SJSA1 (cell line): ENCODE measurements around the gene TMEM154. TPM values are rescaled to one million over a fixed set of nuclear protein-coding genes. Genes with fewer than 3 reads are reported as not detected.
"Not testable (repeated sequence)": the region's sequence is repeated elsewhere in the genome, so short reads cannot be mapped to it uniquely, and the experiment has no call there.

Source experiments
- DNase-seq, 2 experiments: peaks; one replicate each; pipeline ENCODE4 v3.0.0-alpha.2; 2015 to 2020; ENCODE audit warnings: low spot score in 2 of 2, low read depth in 1 of 2
- H3K27ac ChIP-seq: fragments of 250-450 bp; sonication (Bioruptor Pico); 2 replicates; pipeline ENCODE4 v1.5.1; 2020; ENCODE audit warnings: mild to moderate bottlenecking, moderate library complexity
- H3K27me3 ChIP-seq: fragments of 250-450 bp; sonication (Bioruptor Pico); replicated peaks from 2 replicates; pipeline ENCODE4 v1.5.1; 2020; ENCODE audit warnings: mild to moderate bottlenecking, moderate library complexity
- H3K36me3 ChIP-seq: fragments of 250-450 bp; sonication (Bioruptor Pico); 2 replicates; pipeline ENCODE4 v1.5.1; 2020; ENCODE audit warnings: mild to moderate bottlenecking
- H3K4me1 ChIP-seq: fragments of 250-450 bp; sonication (Bioruptor Pico); replicated peaks from 2 replicates; pipeline ENCODE4 v1.6.1; 2021; ENCODE audit warnings: mild to moderate bottlenecking
- H3K4me3 ChIP-seq: fragments of 250-450 bp; sonication (Bioruptor Pico); 2 replicates; pipeline ENCODE4 v1.5.1; 2020; ENCODE audit warnings: mild to moderate bottlenecking
- H3K9me3 ChIP-seq: fragments of 250-450 bp; sonication (Bioruptor Pico); replicated peaks from 2 replicates; pipeline ENCODE4 v1.5.1; 2020; ENCODE audit warnings: mild to moderate bottlenecking
- total RNA-seq: library from RNA; depleted of rRNA; stranded (reverse); fragments of >200 nt; shearing (Covaris generic); gene quantifications from 2 replicates; pipeline ENCODE4 v1.2.3, GENCODE V29; 2014

TMEM154 gene
- total RNA-seq, 1 experiment from 2014 or later = 0.37 TPM

DNA sequence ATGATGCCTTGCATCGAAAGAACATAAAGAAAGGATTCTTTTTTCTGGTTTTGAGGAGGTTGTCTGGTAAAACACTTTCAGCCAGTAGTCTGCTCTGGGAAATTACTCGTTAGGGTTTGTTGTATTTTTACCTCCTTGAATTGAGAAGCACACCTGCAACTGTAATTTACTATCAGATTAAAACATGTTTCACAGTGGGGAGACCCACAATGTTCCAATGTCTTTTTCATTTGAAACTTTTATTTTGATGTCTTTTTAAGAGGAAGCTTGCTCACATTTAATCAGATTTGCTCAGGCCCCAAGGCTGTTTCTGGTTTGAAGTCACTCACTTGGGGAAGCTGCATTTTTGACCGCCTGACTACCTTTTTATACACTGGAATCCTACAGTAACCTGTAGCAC is 12.0 kb downstream of the TMEM154 start:
- no peaks in the 10 kb centered on the region for H3K27me3 ChIP-seq
- no peaks in the 10 kb centered on the region for H3K9me3 ChIP-seq
- no peak for DNase-seq
- H3K27ac ChIP-seq = no peak overlapping the region
- H3K4me1 ChIP-seq = no peaks in the 10 kb centered on the region
- no peaks in the 10 kb centered on the region for H3K36me3 ChIP-seq
- H3K4me3 ChIP-seq = no peak overlapping the region

DNA sequence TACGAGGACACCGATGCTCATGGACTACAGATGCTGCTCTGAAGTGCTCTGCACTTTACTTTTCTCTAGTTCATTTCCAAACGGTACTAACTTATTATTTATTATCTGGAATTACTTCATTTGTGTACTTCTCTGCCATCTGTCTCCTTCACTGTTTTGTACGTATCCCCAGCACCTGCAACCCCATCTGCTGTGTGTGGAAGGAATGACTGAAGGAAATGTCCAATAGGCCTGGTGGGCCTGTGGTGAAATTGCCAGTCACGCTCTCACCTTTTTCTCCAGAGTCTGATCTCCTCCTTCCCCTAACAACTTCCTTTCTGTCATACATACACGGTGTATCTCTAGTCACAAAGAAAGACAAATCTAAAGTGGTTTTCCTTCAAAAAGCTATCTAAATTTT is 12.9 kb downstream of the TMEM154 start:
- no peaks in the 10 kb centered on the region for H3K27me3 ChIP-seq

DNA sequence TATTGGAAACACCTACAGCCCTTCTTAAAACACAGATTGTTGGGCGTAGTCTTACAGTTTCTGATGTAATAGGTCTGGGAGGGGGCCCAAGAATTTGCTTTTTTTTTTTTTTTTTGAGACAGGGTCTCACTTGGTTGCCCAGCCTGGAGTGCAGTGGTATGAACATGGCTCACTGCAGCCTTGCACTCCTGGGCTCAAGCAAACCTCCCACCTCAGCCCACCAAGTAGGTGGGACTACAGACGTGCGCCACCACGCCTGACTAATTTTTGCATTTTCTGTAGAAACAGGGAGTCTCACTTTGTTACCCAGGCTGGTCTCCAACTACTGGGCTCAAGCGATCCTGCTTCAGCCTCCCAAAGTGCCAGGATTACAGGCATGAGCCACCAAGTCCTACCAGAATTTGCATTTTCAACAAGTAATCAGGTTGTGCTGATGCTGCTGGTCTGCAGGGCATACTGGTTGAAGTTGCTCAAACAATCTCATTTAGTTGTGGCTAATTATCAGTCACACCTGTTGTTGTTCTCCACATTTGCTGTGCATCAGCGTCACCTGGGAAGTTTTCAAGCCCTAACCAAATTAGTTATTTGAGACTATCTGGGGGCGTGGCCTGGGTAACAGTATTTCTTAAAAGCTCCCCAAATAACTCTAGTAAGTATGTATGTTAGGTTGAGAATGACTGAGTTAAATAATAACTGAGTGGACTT is 14.0 kb downstream of the TMEM154 start:
- Histone ChIP-seq H3K27me3 (no peaks in the 10 kb centered on the region), H3K27ac (no peak overlapping the region), H3K9me3 (no peaks in the 10 kb centered on the region), H3K4me1 (no peaks in the 10 kb centered on the region), H3K4me3 (no peak overlapping the region), H3K36me3 (no peaks in the 10 kb centered on the region)
- DNase-seq = no peak

More for the DNA sequence above, 12.9 kb downstream of the TMEM154 start:
- Histone ChIP-seq H3K27ac (no peak overlapping the region), H3K4me3 (no peak overlapping the region), H3K4me1 (no peaks in the 10 kb centered on the region), H3K9me3 (no peaks in the 10 kb centered on the region), H3K36me3 (no peaks in the 10 kb centered on the region)
- no peak for DNase-seq

DNA sequence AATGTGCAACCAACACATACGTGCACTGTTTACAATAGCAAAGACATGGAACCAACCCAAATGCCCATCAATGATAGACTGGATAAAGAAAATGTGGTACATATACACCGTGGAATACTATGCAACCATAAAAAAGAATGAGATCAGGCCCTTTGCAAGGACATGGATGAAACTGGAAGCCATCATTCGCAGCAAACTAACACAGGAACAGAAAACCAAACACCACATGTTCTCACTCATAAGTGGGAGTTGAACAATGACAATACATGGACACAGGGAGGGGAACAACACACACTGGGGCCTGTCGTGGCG is 15.8 kb downstream of the TMEM154 start:
- H3K27ac ChIP-seq, H3K4me3 ChIP-seq, DNase-seq, H3K9me3 ChIP-seq, H3K4me1 ChIP-seq, H3K27me3 ChIP-seq, H3K36me3 ChIP-seq: not testable (repeated sequence)

DNA sequence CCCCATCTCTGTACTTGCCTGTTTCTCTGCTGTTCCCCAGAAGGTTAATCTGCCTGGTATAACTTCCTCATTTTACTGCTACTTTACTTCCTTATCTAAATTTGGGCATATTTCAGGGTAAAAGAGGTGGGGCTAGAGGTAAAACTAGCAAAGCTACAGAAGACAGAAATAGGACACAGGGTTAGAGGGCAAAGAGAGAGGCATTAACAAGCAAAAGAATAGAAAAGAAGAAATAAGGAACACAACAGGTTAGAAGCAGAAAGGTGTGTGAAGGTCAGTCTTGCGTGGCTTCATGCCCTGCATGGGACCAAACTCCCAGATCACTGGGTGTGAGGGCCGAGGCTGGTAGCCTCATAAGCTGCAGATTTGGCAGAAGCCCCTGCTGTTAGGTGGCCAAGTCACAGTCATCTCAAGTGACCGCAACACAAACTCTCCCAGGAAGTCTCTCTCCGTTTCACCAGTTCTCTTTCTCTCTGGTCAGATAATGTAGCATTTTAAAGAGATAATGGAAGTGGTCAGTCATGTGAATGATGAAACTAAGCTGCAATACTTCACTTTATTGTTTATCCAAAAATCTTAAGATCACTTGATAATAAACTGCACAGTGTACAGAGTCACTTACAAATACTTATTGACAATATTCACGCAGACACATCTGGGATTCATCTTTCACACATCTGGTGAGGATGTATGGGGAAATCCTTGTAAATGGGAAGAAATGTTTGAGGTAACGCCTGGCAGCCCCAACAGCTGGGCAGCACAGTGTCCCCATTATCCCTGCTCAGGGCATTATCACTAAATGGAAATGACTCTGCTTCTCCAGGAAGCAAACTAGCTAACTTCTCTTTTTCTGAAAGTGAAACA is 16.4 kb downstream of the TMEM154 start:
- no peak for DNase-seq
- no peak overlapping the region for H3K4me3 ChIP-seq
- no peak overlapping the region for H3K27ac ChIP-seq
- H3K9me3 ChIP-seq = no peaks in the 10 kb centered on the region
- no peaks in the 10 kb centered on the region for H3K4me1 ChIP-seq
- H3K27me3 ChIP-seq = no peaks in the 10 kb centered on the region
- H3K36me3 ChIP-seq = no peaks in the 10 kb centered on the region

DNA sequence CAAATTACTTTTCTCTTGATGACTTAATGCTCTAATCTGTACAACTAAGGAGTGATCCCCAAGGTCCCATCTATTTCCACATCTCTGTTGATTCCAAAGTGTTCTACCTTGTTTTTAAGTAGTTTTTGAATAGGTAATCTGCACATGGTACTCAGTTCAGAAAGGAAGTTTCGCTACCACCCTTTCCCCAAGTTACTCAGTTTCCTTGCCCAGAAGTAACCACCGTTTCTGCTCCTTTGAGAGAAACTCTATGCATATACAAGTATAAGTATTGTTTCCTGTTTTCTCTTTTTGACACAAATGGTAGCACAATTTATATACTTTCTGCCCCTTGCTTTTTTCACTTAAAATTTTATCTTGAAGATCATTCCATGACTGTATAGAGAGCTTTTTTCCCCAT is 18.1 kb downstream of the TMEM154 start:
- Histone ChIP-seq H3K9me3 (peaks cover 4% of the 10 kb centered on the region; the same call in 1 of the 2 replicates), H3K27ac (no peak overlapping the region), H3K27me3 (no peaks in the 10 kb centered on the region), H3K4me1 (no peaks in the 10 kb centered on the region), H3K36me3 (no peaks in the 10 kb centered on the region), H3K4me3 (no peak overlapping the region)
- DNase-seq = no peak

DNA sequence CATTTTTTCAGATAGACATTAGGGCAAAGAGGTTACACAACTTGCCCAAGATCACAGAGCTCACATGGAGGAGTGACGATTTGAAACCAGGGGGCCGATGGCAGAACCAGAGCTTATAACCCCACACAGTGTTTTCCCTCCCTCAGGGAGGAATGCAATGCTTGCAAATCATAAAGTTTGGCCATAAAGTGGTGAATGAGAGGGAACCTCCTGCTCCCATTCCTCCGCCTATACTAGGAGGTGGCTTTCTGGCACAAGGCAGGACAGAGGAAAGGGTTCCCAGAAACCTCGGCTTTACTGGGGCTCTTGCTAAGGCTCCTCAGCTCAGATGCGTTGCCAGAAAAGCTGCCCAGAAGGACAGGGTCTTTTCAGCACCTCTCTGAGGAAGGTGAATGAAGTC is 19.3 kb downstream of the TMEM154 start:
- Histone ChIP-seq H3K4me3 (no peak overlapping the region), H3K27me3 (no peaks in the 10 kb centered on the region)
- DNase-seq = no peak

DNA sequence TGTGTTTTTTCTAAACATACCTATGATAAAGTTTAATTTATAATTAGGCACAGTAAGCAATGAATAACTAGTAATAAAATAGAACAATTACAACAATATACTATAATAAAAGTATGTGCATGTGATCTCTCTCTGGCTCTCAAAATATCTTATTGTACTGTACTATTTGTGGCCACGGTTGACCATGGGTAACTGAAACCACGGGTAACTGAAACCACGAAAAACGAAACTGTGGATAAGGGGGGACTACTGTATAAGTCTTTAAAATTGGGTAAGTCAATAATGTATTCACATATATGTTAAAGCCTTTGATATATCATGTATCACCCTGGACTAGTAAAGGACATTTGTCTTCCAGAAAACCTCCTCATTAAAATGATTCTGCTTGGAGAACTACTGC is 20.0 kb downstream of the TMEM154 start:
- no peak for DNase-seq
- Histone ChIP-seq H3K9me3 (peaks cover 4% of the 10 kb centered on the region; the same call in 1 of the 2 replicates), H3K36me3 (no peaks in the 10 kb centered on the region), H3K27ac (no peak overlapping the region), H3K27me3 (no peaks in the 10 kb centered on the region), H3K4me1 (no peaks in the 10 kb centered on the region), H3K4me3 (no peak overlapping the region)

More for the DNA sequence above, 19.3 kb downstream of the TMEM154 start:
- H3K9me3 ChIP-seq = peaks cover 4% of the 10 kb centered on the region; the same call in 1 of the 2 replicates
- no peaks in the 10 kb centered on the region for H3K36me3 ChIP-seq
- no peak overlapping the region for H3K27ac ChIP-seq
- no peaks in the 10 kb centered on the region for H3K4me1 ChIP-seq

DNA sequence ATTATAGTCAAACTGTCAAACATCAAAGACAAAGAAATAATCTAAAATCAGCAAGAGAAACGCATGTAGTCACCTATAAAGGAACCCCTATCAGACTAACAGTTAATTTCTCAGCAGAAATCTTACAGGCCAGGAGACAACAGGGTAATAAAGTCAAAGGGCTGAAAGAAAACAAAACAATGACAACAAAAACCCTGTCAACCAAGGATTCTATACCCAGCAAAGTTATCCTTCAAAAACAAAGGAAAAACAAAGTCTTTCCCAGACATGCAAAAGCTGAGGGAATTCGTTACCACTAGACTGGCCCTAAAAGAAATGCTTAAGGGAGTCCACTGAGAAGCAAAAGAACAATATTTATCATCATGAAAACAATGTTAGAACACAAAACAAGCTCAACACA is 22.1 kb downstream of the TMEM154 start:
- no peaks in the 10 kb centered on the region for H3K4me1 ChIP-seq
- no peaks in the 10 kb centered on the region for H3K27me3 ChIP-seq
- DNase-seq = no peak
- H3K9me3 ChIP-seq = peaks cover 4% of the 10 kb centered on the region; the same call in 1 of the 2 replicates
- no peak overlapping the region for H3K4me3 ChIP-seq
- no peak overlapping the region for H3K27ac ChIP-seq
- no peaks in the 10 kb centered on the region for H3K36me3 ChIP-seq

DNA sequence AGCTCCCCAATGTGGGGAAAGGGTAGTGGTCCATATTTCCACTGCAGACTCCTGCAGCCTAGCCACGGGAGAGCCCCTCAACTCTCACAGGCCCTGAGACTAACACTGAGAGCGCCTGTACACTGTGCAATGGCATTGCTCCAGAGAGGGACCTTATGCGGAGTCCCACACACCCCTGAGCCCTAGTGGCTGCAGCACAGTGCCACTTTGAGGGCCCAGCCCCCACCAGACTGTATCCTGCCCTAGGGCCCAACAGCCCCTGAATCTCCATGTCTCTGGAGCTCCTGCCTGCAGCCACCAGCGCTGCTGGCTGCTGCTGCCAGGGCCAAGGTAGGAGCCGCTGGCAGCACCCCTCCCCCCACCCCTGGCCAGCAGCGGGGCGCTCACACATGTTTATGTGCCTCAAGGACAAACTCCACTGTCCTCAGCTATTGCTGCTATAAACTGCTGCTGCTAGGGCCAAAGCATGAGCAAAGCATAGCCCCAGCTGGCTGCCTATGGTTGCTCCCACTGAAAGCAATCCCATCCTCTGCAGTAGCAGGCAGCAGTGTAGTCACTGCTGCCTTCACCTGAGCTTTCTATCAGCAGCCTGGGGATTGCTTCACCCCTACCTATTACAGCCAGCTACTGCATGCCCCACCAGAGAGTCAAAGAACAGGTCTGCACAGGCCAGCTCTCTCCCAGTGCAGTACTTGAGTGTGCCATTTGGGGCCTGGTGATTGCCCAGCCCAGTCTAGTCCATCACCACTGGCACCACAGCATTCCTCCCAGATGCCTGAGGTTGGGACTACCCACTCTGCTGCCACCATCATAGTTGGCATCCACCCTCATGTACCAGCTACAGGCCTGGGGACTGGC is 24.3 kb downstream of the TMEM154 start:
- H3K36me3 ChIP-seq = no peaks in the 10 kb centered on the region
- H3K4me1 ChIP-seq = no peaks in the 10 kb centered on the region
- no peak overlapping the region for H3K4me3 ChIP-seq
- peaks cover 4% of the 10 kb centered on the region; the same call in 1 of the 2 replicates for H3K9me3 ChIP-seq
- H3K27me3 ChIP-seq = no peaks in the 10 kb centered on the region
- DNase-seq = no peak
- H3K27ac ChIP-seq = no peak overlapping the region

DNA sequence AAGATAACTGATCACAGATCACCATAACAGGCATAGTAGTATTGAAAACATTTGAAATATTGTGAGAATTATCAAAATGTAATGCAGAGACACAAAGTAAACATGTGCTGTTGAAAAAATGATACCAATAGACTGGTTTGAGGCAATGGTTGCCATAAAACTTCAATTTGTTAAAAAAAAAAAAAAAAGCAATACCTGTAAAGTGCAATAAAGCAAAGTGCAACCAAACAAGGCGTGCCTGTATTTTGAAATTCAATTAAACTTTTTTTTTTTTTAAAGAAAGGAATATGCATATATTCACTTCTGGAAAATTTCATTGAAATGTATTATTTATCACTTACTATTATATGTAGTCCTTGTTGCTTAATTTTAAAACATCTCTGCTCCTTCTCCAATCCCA is 27.7 kb downstream of the TMEM154 start:
- Histone ChIP-seq H3K27me3 (no peaks in the 10 kb centered on the region), H3K9me3 (no peaks in the 10 kb centered on the region), H3K36me3 (no peaks in the 10 kb centered on the region), H3K4me3 (no peak overlapping the region), H3K27ac (no peak overlapping the region), H3K4me1 (no peaks in the 10 kb centered on the region)
- DNase-seq = no peak

DNA sequence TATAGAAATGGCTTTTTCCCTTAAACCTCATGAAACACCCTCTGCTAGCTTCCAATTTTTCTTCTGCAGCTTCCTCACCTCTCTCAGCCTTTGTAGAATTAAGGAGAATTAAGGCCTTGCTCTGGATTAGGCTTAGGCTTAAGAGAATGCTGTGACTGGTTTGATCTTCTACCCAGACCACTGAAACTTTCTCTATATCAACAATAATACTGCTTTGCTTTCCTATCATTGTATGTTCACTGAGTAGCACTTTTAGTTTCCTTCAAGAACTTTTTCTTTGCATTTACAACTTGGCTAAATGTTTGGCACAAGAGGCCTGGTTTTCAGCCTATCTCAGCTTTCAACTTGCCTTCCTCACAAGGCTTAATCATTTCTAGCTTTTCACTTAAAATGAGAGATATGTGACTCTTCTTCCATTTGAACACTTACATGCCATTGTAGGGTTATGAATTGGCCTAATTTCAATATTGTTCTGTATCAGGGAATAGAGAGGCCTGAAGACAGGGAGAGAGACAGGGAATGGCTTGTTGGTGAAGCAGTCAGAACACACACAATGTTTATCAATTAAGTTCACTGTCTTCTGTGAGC is 28.2 kb downstream of the TMEM154 start:
- Histone ChIP-seq H3K9me3 (no peaks in the 10 kb centered on the region), H3K27me3 (no peaks in the 10 kb centered on the region), H3K4me1 (no peaks in the 10 kb centered on the region), H3K27ac (no peak overlapping the region), H3K36me3 (no peaks in the 10 kb centered on the region), H3K4me3 (no peak overlapping the region)
- no peak for DNase-seq

DNA sequence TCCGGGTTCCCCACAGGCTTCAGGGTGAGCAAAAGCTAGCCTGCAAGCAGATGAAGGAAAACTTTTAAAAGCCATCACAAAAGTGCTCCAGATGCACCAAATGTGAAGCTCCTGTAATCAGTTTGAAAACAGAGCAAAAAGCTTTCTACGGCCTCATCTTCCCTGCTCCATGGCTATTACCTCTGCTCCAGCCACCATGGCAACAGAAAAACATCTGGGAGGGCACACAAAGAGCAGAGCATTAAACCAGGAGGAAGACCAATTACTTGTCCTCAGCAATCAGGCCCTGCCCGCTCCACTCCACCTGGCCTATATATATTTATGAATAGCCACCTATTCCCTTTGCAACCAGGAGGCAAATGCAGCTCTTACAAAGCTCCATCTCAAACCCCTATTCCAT is 33.6 kb downstream of the TMEM154 start:
- Histone ChIP-seq H3K4me3 (no peak overlapping the region), H3K27ac (no peak overlapping the region), H3K27me3 (no peaks in the 10 kb centered on the region), H3K36me3 (no peaks in the 10 kb centered on the region), H3K4me1 (no peaks in the 10 kb centered on the region), H3K9me3 (no peaks in the 10 kb centered on the region)
- DNase-seq = no peak
